ENCODE results near the gene RAP1GAP. TPM values are rescaled to one million over a fixed set of nuclear protein-coding genes. Genes with fewer than 3 reads are reported as not detected.

The RAP1GAP gene
- total RNA-seq, 1 experiment from 2014 or later, result 7.2 TPM

- H3K27ac Mint-ChIP-seq (ENCODE audit: unreplicated experiment), result no peak overlapping the region
- H3K4me1 ChIP-seq, result peaks cover 15% of the 10 kb centered on the region
- no peaks in the 10 kb centered on the region for H3K27me3 ChIP-seq (replicated peaks; ENCODE audit: control insufficient read depth, insufficient read depth, low read length)
- TF ChIP-seq CTCF (IDR thresholded peaks at IDR 0.05; ENCODE audit: insufficient read depth in 1 of 2, low read depth in 1 of 2, low read length in 1 of 2, severe bottlenecking in 1 of 2, unreplicated experiment in 1 of 2), result no peak
- ChIA-PET POLR2A (no interaction called here), CTCF (interaction anchor here (0.6 to 1.5 kb wide), 2 partner anchors 9 to 132 kb away, joined by 3 to 5 read pairs; no protein-coding TSS in a partner anchor)
- peak overlapping the region; percentile 34 for H3K4me3 ChIP-seq (ENCODE audit: low read depth, low read length)
- no peaks in the 10 kb centered on the region for H3K36me3 Mint-ChIP-seq (ENCODE audit: insufficient read depth, unreplicated experiment)
- intact Hi-C loops (cut with micrococcal nuclease; ENCODE audit: unreplicated experiment), result no loop called here
- no peaks in the 10 kb centered on the region for H3K36me3 ChIP-seq (ENCODE audit: control insufficient read depth, insufficient read depth, low read length)
- no peaks in the 10 kb centered on the region for H3K9me3 ChIP-seq
- peaks cover 10% of the 10 kb centered on the region for H3K4me1 Mint-ChIP-seq (ENCODE audit: low read depth, unreplicated experiment)
- BruUV-seq (replicated peaks), result no TSS peak
- no peaks in the 10 kb centered on the region for H3K9me3 Mint-ChIP-seq (ENCODE audit: unreplicated experiment)
- DNase-seq, result peak in 1 of 2 experiments; percentile 77
- no peaks in the 10 kb centered on the region for H3K27me3 Mint-ChIP-seq (ENCODE audit: insufficient read depth, unreplicated experiment)
- peak overlapping the region; percentile 68 for H3K4me3 Mint-ChIP-seq (ENCODE audit: unreplicated experiment)
These were observed 46.5 kb downstream of the RAP1GAP start for GRCh38 chr1:21622466-21623315.

DNA sequence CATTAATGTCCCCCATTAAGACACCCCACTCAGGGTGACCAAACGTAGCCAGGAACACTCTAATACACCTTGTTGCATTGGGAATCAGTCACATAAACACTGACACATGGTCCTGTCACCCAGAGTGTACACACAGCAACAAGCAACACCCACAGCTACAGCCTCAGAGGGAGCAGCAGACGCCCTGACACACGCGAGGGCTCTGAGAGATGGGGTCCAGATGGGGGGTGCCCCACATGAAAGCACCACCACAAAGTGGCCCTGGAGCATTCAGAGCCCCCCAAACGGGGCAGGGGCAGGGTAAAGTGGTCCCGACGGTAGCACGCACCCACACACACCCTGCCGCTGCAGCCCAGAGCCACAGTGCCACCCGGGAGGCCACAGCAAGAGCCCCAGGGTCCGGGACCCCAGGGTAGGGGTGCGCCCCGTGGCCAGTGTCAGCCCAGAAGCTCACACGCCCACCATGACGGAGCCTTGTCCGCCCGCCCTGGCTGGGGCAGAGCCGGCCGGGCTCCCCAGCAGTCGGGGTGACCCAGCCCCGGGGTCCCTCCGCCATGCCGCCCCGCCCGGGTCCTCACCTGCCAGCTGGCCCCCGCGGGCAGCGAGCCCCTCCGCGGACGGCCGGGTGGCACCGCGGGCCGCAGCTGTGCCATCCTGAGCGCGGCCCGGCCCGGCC is 47.3 kb downstream of the RAP1GAP start:
- no peaks in the 10 kb centered on the region for H3K36me3 Mint-ChIP-seq (ENCODE audit: insufficient read depth, unreplicated experiment)
- no TSS peak for BruUV-seq (replicated peaks)
- POLR2A ChIA-PET, result no interaction called here
- no peaks in the 10 kb centered on the region for H3K27me3 Mint-ChIP-seq (ENCODE audit: insufficient read depth, unreplicated experiment)
- CTCF ChIA-PET, result interaction anchor here (0.6 to 1.5 kb wide), 2 partner anchors 10 to 131 kb away, joined by 3 to 5 read pairs; no protein-coding TSS in a partner anchor
- no peak for DNase-seq
- TF ChIP-seq CTCF (IDR thresholded peaks at IDR 0.05; ENCODE audit: insufficient read depth in 1 of 2, low read depth in 1 of 2, low read length in 1 of 2, severe bottlenecking in 1 of 2, unreplicated experiment in 1 of 2), result no peak
- no peaks in the 10 kb centered on the region for H3K36me3 ChIP-seq (ENCODE audit: control insufficient read depth, insufficient read depth, low read length)
- H3K9me3 Mint-ChIP-seq (ENCODE audit: unreplicated experiment), result no peaks in the 10 kb centered on the region
- no peak overlapping the region for H3K27ac Mint-ChIP-seq (ENCODE audit: unreplicated experiment)
- no peaks in the 10 kb centered on the region for H3K9me3 ChIP-seq
- H3K4me1 Mint-ChIP-seq (ENCODE audit: low read depth, unreplicated experiment), result peaks cover 10% of the 10 kb centered on the region
- intact Hi-C loops (cut with micrococcal nuclease; ENCODE audit: unreplicated experiment), result no loop called here
- peaks cover 15% of the 10 kb centered on the region for H3K4me1 ChIP-seq
- H3K27me3 ChIP-seq (replicated peaks; ENCODE audit: control insufficient read depth, insufficient read depth, low read length), result no peaks in the 10 kb centered on the region
- peak overlapping the region; percentile 29 for H3K4me3 ChIP-seq (ENCODE audit: low read depth, low read length)
- H3K4me3 Mint-ChIP-seq (ENCODE audit: unreplicated experiment), result peak overlapping the region; percentile 48

- Histone ChIP-seq H3K4me3 (ENCODE audit: low read depth, low read length) (no peak overlapping the region), H3K36me3 (ENCODE audit: control insufficient read depth, insufficient read depth, low read length) (no peaks in the 10 kb centered on the region), H3K27me3 (replicated peaks; ENCODE audit: control insufficient read depth, insufficient read depth, low read length) (no peaks in the 10 kb centered on the region), H3K9me3 (no peaks in the 10 kb centered on the region), H3K4me1 (peaks cover 15% of the 10 kb centered on the region)
- Mint-ChIP-seq H3K4me1 (ENCODE audit: low read depth, unreplicated experiment) (peaks cover 10% of the 10 kb centered on the region), H3K27ac (ENCODE audit: unreplicated experiment) (no peak overlapping the region), H3K36me3 (ENCODE audit: insufficient read depth, unreplicated experiment) (no peaks in the 10 kb centered on the region), H3K4me3 (ENCODE audit: unreplicated experiment) (peak overlapping the region; percentile 48), H3K9me3 (ENCODE audit: unreplicated experiment) (no peaks in the 10 kb centered on the region), H3K27me3 (ENCODE audit: insufficient read depth, unreplicated experiment) (no peaks in the 10 kb centered on the region)
- ChIA-PET POLR2A (no interaction called here), CTCF (no interaction called here)
- intact Hi-C loops (cut with micrococcal nuclease; ENCODE audit: unreplicated experiment), result no loop called here
- TF ChIP-seq CTCF (IDR thresholded peaks at IDR 0.05; ENCODE audit: insufficient read depth in 1 of 2, low read depth in 1 of 2, low read length in 1 of 2, severe bottlenecking in 1 of 2, unreplicated experiment in 1 of 2), result no peak
- no TSS peak for BruUV-seq (replicated peaks)
- DNase-seq, result no peak
These were observed 48.1 kb downstream of the RAP1GAP start for GRCh38 chr1:21621051-21621450.
